OCI-LY3 (cell line): Measurements from ENCODE around the gene PSENEN.

ENCODE experiments used
- EZH2phosphoT487 ChIP-seq: fragments of 200-600 bp; shearing (Covaris generic); IDR thresholded peaks from 2 replicates; pipeline ENCODE4 v1.6.1; 2018; ENCODE audit warnings: antibody characterized with exemption, mixed run types, low read depth
- TF ChIP-seq, protein P1 (sequence below): fragments of 200-600, 300-600 bp; sonication (generic); IDR thresholded peaks from 2 replicates; pipeline ENCODE4 v1.5.1; 2014; ENCODE audit warnings: antibody characterized with exemption, low read length, low read depth

DNA sequence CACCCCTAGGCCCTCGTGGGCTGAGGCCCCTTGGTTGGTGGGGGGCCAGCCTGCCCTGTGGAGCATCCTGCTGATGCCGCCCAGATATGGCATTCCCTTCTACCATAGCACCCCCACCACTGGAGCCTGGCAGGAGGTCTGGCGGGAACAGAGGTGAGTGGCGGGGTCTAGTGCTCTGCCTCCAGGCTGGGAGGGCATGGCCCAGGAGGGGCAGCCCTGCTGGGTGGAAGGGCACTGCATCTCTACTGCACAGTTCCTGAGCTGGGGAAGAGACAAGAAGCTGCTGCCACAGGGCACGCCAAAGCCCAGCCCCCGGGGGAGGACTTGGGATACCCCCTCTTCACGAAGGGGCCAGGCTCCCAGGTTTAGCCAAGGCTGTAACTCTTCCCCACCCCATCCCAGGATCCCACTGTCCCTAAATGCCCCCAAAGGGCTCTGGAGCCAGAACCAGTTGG, 30.1 kb upstream of the PSENEN start:
- TF ChIP-seq, protein P1, sequence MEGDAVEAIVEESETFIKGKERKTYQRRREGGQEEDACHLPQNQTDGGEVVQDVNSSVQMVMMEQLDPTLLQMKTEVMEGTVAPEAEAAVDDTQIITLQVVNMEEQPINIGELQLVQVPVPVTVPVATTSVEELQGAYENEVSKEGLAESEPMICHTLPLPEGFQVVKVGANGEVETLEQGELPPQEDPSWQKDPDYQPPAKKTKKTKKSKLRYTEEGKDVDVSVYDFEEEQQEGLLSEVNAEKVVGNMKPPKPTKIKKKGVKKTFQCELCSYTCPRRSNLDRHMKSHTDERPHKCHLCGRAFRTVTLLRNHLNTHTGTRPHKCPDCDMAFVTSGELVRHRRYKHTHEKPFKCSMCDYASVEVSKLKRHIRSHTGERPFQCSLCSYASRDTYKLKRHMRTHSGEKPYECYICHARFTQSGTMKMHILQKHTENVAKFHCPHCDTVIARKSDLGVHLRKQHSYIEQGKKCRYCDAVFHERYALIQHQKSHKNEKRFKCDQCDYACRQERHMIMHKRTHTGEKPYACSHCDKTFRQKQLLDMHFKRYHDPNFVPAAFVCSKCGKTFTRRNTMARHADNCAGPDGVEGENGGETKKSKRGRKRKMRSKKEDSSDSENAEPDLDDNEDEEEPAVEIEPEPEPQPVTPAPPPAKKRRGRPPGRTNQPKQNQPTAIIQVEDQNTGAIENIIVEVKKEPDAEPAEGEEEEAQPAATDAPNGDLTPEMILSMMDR: no peak
- no peak for TF ChIP-seq EZH2phosphoT487
